Neural cell (in vitro differentiated cells): ENCODE data around the gene SOX4.

ENCODE experiments used
- EP300 ChIP-seq: fragments of 450-650 bp; conservative IDR thresholded peaks from 2 replicates; pipeline ENCODE4 v1.6.1; 2014; ENCODE audit warnings: antibody characterized with exemption, mild to moderate bottlenecking, moderate library complexity; ENCODE audit not compliant: poor library complexity, severe bottlenecking
- POLR2AphosphoS5 ChIP-seq: IDR thresholded peaks from 2 replicates; pipeline ENCODE4 v1.6.1; 2012
- SMC3 ChIP-seq: fragments of 450-650 bp; conservative IDR thresholded peaks from 2 replicates; pipeline ENCODE4 v1.6.1; 2014; ENCODE audit warnings: antibody characterized with exemption, mild to moderate bottlenecking, moderate library complexity; ENCODE audit not compliant: poor library complexity
- TAF1 ChIP-seq: IDR thresholded peaks from 2 replicates; pipeline ENCODE4 v1.6.1; 2012; ENCODE audit warnings: low read depth
- TF ChIP-seq, protein P1 (sequence below): fragments of 450-650 bp; IDR thresholded peaks from 2 replicates; pipeline ENCODE4 v1.5.1; 2014; ENCODE audit warnings: antibody characterized with exemption, mild to moderate bottlenecking, moderate library complexity; ENCODE audit not compliant: poor library complexity, severe bottlenecking
- TF ChIP-seq, protein P2 (sequence below): IDR thresholded peaks from 2 replicates; pipeline ENCODE4 v1.6.1; 2012; ENCODE audit warnings: borderline replicate concordance

- TF ChIP-seq, protein P1, sequence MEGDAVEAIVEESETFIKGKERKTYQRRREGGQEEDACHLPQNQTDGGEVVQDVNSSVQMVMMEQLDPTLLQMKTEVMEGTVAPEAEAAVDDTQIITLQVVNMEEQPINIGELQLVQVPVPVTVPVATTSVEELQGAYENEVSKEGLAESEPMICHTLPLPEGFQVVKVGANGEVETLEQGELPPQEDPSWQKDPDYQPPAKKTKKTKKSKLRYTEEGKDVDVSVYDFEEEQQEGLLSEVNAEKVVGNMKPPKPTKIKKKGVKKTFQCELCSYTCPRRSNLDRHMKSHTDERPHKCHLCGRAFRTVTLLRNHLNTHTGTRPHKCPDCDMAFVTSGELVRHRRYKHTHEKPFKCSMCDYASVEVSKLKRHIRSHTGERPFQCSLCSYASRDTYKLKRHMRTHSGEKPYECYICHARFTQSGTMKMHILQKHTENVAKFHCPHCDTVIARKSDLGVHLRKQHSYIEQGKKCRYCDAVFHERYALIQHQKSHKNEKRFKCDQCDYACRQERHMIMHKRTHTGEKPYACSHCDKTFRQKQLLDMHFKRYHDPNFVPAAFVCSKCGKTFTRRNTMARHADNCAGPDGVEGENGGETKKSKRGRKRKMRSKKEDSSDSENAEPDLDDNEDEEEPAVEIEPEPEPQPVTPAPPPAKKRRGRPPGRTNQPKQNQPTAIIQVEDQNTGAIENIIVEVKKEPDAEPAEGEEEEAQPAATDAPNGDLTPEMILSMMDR: no peak
- no peak for TF ChIP-seq EP300
- TF ChIP-seq, protein P2, sequence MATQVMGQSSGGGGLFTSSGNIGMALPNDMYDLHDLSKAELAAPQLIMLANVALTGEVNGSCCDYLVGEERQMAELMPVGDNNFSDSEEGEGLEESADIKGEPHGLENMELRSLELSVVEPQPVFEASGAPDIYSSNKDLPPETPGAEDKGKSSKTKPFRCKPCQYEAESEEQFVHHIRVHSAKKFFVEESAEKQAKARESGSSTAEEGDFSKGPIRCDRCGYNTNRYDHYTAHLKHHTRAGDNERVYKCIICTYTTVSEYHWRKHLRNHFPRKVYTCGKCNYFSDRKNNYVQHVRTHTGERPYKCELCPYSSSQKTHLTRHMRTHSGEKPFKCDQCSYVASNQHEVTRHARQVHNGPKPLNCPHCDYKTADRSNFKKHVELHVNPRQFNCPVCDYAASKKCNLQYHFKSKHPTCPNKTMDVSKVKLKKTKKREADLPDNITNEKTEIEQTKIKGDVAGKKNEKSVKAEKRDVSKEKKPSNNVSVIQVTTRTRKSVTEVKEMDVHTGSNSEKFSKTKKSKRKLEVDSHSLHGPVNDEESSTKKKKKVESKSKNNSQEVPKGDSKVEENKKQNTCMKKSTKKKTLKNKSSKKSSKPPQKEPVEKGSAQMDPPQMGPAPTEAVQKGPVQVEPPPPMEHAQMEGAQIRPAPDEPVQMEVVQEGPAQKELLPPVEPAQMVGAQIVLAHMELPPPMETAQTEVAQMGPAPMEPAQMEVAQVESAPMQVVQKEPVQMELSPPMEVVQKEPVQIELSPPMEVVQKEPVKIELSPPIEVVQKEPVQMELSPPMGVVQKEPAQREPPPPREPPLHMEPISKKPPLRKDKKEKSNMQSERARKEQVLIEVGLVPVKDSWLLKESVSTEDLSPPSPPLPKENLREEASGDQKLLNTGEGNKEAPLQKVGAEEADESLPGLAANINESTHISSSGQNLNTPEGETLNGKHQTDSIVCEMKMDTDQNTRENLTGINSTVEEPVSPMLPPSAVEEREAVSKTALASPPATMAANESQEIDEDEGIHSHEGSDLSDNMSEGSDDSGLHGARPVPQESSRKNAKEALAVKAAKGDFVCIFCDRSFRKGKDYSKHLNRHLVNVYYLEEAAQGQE: no peak
- peak; percentile 48 for TF ChIP-seq SMC3
- no peak for TF ChIP-seq POLR2AphosphoS5
- TF ChIP-seq TAF1: no peak
Measured at GRCh38 chr6:21599051-21599696, 5.6 kb downstream of the SOX4 start.
